Stimulated activated CD4-positive, alpha-beta T cell treated with anti-CD3 and anti-CD28 coated beads, Interleukin-2, amount 100 ng/mL, for 48 hours (primary cell): ENCODE results near the gene CEP63.
"Not testable (repeated sequence)": the region's sequence is repeated elsewhere in the genome, so short reads cannot be mapped to it uniquely, and the experiment has no call there.

Experiments
- DNase-seq, 2 donors: peaks; one replicate each; pipeline ENCODE4 v3.0.0-alpha.2; 2020

CEP63 gene

GRCh38 chr3:134522541-134522940 lies 36.7 kb downstream of the CEP63 start:
- no peak for DNase-seq

GRCh38 chr3:134525293-134525692 lies 39.4 kb downstream of the CEP63 start:
- no peak for DNase-seq

- no peak for DNase-seq
These were observed 40.5 kb downstream of the CEP63 start for GRCh38 chr3:134526319-134526718.

- peak in 1 of 2 donors; percentile 1 for DNase-seq
These were observed 41.2 kb downstream of the CEP63 start for GRCh38 chr3:134527037-134527436.

GRCh38 chr3:134527538-134528186 lies 41.8 kb downstream of the CEP63 start:
- no peak for DNase-seq

GRCh38 chr3:134533493-134533892 lies 47.6 kb downstream of the CEP63 start:
- DNase-seq: no peak

GRCh38 chr3:134535186-134535970 lies 49.5 kb downstream of the CEP63 start:
- no peak for DNase-seq

GRCh38 chr3:134536781-134537180 lies 50.9 kb downstream of the CEP63 start:
- DNase-seq: no peak

- no peak for DNase-seq
These were observed 56.6 kb downstream of the CEP63 start for GRCh38 chr3:134542287-134542958.

GRCh38 chr3:134543113-134543512 lies 57.3 kb downstream of the CEP63 start:
- DNase-seq: no peak

GRCh38 chr3:134544316-134544715 lies 58.5 kb downstream of the CEP63 start:
- no peak for DNase-seq

GRCh38 chr3:134544783-134545182 lies 58.9 kb downstream of the CEP63 start:
- not testable (repeated sequence) for DNase-seq

GRCh38 chr3:134545818-134546217 lies 60.0 kb downstream of the CEP63 start:
- DNase-seq: no peak

GRCh38 chr3:134552784-134553183 lies 66.9 kb downstream of the CEP63 start:
- no peak for DNase-seq

- DNase-seq: no peak
These were observed 73.7 kb downstream of the CEP63 start for GRCh38 chr3:134559591-134559990.

- DNase-seq: no peak
These were observed 76.2 kb downstream of the CEP63 start for GRCh38 chr3:134562055-134562454.

- DNase-seq: no peak
These were observed 77.7 kb downstream of the CEP63 start for GRCh38 chr3:134563601-134564000.

GRCh38 chr3:134564991-134565390 lies 79.1 kb downstream of the CEP63 start:
- DNase-seq: no peak

- no peak for DNase-seq
These were observed 81.7 kb downstream of the CEP63 start for GRCh38 chr3:134567605-134568004.

GRCh38 chr3:134568790-134569189 lies 82.9 kb downstream of the CEP63 start:
- DNase-seq: no peak

- not testable (repeated sequence) for DNase-seq
These were observed 84.0 kb downstream of the CEP63 start for GRCh38 chr3:134569899-134570298.

GRCh38 chr3:134576426-134576825 lies 90.6 kb downstream of the CEP63 start:
- no peak for DNase-seq

- DNase-seq: no peak
These were observed 91.0 kb downstream of the CEP63 start for GRCh38 chr3:134576831-134577230.

GRCh38 chr3:134579141-134579665 lies 93.3 kb downstream of the CEP63 start:
- DNase-seq: no peak
